HK-2 (cell line): ENCODE results near the gene SNAPC4.
A peak's percentile ranks its signal among the peaks of the same experiment; 100 is the strongest.
"Not testable (repeated sequence)": the region's sequence is repeated elsewhere in the genome, so short reads cannot be mapped to it uniquely, and the experiment has no call there.

Experiments used
- DNase-seq: peaks from one replicate; pipeline ENCODE4 v3.0.0-alpha.2; 2018; ENCODE audit not compliant: unreplicated experiment

The SNAPC4 gene

GRCh38 chr9:136358016-136358415 is 42.0 kb downstream of the SNAPC4 start:
- no peak for DNase-seq

DNA sequence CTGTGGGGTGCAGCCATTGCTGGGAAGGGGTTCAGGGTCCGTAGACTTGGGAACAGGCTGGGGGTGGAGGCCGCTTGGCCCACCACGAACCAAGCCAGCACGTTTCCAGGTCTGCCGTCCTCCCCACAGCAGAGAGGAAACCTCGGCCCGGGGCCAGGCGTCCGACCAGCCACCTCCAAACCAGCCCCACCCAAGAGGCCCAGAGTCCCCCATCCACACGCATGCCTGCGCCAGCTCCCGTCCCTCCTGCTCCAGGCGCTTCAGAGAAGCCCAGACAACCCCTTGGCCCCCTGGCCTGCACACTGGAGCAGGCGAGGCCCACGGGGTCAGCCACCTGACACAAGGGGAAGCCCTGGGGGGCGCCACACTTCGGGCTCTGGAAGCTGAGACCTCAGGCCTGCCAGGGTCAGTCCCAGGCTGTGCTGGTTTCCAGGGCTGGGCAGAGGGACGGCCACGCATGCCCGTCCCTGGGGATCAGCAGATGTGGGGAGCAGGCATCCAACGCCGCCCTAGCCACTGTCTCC is 42.7 kb downstream of the SNAPC4 start:
- no peak for DNase-seq

- no peak for DNase-seq
Observed at GRCh38 chr9:136355616-136356557, 44.1 kb downstream of the SNAPC4 start.

- DNase-seq = peak; percentile 80
Observed at GRCh38 chr9:136354592-136355085, 45.3 kb downstream of the SNAPC4 start.

DNA sequence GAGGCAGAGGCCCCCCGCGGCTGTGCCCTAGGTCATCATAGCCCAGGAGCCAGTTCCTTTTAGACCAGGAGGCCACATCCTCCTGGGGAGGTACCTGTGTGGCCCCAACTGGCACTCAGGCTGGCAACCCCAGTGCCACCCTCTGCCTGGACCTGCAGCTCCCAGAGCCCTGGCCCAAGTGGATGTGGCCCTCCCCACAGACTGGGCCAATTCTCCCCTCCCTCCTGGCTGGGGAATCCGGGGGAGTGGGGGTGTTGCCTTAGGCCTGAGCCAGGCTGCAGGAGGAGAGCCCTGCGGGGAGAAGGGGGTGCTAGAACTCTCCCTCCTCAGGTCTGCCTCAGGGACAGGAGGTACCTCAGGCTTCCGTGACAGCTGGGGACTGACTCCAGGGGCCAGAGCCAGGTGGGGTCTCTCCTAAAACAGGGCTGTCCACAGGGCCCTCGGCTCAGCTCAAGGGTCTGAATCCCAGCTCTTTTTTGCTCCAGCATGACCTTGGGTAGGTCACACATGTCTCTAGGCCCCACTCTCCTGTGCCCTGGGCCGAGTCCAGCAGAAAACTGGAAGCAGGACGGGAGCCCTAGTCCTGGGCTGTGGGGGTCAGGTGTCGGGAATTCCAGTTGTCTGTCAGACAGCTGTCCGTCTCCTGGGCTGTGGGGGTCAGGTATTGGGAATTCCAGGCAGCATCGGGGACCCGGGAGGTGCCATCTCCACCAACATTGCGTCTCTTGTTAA is 46.0 kb downstream of the SNAPC4 start:
- DNase-seq = no peak

DNA sequence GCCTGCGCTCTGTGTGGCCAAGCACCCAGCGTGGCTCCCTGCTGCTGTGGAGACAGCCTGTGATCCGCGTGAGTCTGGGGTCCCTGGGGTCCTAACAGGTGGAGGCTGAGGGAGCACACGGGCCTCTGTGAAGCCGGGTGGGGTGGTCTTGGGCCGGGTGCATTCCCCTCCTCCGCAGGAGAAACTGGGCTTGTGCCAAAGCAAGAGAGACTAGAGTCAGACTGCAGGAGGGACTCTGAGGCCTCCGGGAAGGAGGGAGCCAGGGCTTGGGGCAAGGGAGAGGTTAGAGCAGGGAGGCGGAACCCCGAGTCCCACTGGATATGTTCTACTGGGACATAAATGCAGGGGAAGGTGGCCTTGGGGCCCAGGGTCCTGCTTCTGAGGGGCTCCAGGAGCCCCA is 46.9 kb downstream of the SNAPC4 start:
- no peak for DNase-seq

- DNase-seq = no peak
Observed at GRCh38 chr9:136352682-136353081, 47.3 kb downstream of the SNAPC4 start.

DNA sequence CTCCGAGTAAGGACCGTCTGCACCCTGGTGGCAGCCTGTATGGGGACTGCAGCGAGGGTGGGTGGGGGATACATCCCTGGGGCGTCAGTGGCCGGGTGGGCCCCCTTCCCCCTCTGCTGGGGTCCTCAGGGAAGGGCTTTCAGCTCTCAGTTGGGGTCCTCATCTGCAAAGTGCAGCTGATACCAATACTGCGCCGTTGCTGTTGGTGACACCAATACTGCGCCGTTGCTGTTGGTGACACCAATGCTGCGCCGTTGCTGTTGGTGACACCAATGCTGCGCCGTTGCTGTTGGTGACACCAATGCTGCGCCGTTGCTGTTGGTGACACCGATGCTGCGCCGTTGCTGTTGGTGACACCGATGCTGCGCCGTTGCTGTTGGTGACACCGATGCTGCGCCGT is 48.1 kb downstream of the SNAPC4 start:
- not testable (repeated sequence) for DNase-seq

DNA sequence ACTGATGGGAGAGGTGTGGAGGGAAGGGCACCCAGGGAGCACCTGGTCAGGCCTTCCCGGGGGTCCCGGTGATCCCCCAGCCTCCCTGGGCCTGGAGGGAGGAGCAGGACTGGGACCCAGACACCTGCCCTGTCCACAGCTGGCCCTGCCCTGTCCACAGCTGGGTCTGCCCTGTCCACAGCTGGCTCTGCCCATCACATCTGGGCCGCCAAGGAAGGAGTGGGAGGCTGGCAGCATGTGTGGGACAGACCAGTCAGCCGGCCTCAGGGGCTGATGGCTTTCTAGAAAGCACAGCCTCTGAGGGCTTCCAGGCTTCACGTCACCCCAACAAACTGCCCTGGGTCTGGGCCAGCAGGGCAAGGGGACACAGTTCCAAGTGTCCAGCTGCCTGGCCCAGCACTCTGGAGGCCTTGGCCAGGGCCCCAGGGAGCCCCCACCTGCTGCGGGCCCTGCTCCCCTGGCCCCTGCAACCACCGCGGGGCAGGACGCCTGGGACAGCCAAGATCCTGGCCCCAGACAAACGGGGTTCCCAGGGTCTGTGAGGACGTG is 48.6 kb downstream of the SNAPC4 start:
- no peak for DNase-seq
